ENCODE data around the gene ESF1.

DNA sequence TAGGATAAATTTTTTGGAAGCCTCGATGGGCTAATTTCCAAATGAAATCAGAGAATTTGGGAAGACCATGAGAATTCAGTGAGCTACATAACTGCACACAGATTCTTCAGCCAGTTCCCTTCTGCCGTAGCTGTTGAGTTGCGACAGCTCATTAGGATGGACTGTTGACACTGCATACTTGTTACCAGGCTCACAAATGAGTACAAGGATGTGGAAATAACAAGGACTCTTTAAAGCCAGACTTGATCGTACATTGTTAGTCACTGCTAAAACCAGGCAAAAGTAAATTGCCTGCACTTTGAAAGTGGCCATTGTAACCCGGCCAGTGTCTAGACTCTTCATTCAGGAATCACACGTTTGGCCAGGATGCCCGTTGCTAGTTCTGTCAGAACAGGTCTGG is 37.2 kb upstream of the ESF1 start:
- TF ChIP-seq CEBPB (IDR thresholded peaks at IDR 0.05; ENCODE audit: low read depth, low read length) (no peak), E2F6 (IDR thresholded peaks at IDR 0.05) (no peak), GABPA (IDR thresholded peaks at IDR 0.05; ENCODE audit: borderline replicate concordance, insufficient read depth, low read length) (no peak), MAX (IDR thresholded peaks at IDR 0.05) (no peak), USF2 (IDR thresholded peaks at IDR 0.05; ENCODE audit: low read length) (no peak), GTF2F1 (IDR thresholded peaks at IDR 0.05; ENCODE audit: borderline replicate concordance, low read depth, low read length) (no peak), TCF12 (IDR thresholded peaks at IDR 0.05; ENCODE audit: low read depth, low read length) (no peak)
- TF ChIP-seq, protein P1, sequence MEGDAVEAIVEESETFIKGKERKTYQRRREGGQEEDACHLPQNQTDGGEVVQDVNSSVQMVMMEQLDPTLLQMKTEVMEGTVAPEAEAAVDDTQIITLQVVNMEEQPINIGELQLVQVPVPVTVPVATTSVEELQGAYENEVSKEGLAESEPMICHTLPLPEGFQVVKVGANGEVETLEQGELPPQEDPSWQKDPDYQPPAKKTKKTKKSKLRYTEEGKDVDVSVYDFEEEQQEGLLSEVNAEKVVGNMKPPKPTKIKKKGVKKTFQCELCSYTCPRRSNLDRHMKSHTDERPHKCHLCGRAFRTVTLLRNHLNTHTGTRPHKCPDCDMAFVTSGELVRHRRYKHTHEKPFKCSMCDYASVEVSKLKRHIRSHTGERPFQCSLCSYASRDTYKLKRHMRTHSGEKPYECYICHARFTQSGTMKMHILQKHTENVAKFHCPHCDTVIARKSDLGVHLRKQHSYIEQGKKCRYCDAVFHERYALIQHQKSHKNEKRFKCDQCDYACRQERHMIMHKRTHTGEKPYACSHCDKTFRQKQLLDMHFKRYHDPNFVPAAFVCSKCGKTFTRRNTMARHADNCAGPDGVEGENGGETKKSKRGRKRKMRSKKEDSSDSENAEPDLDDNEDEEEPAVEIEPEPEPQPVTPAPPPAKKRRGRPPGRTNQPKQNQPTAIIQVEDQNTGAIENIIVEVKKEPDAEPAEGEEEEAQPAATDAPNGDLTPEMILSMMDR (IDR thresholded peaks at IDR 0.05; ENCODE audit: control extremely low read depth in 1 of 3, insufficient read depth in 1 of 3, low read depth in 1 of 3, low read length in 3 of 3), result no peak
- TF ChIP-seq, protein P2, sequence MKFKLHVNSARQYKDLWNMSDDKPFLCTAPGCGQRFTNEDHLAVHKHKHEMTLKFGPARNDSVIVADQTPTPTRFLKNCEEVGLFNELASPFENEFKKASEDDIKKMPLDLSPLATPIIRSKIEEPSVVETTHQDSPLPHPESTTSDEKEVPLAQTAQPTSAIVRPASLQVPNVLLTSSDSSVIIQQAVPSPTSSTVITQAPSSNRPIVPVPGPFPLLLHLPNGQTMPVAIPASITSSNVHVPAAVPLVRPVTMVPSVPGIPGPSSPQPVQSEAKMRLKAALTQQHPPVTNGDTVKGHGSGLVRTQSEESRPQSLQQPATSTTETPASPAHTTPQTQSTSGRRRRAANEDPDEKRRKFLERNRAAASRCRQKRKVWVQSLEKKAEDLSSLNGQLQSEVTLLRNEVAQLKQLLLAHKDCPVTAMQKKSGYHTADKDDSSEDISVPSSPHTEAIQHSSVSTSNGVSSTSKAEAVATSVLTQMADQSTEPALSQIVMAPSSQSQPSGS (IDR thresholded peaks at IDR 0.05; ENCODE audit: low read length), result no peak

Measured in H1 (cell line).